ENCODE results near the gene SMIM22. TPM values are rescaled to one million over a fixed set of nuclear protein-coding genes. Genes with fewer than 3 reads are reported as not detected.

SMIM22 gene
- total and polyA plus RNA-seq, 2 of the 8 experiments (the other 6 are each of a cell fraction or from before 2014, with no cell fraction given) = not detected

DNA sequence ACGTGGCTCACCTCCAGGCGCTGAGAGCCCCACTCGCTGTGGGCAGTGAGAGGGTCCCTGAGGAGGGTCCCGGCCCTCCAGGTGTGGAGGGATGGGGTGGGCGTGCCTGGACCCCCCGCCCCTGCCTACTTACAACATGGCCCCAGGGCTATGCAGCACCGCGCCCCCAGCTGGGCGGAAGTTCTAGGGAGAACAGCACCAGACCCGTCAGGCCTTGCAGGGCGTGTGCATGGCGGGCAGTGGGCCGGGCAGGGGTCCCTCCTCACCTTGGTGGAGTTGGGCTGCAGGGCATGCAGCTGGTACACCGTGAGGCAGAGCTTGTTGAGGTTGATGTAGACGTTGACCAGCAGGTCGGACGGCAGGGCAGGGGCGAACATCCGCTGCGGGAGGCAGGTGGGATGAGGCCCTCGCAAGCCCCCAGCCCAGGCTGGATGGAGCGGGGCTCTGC lies 2.7 kb downstream of the SMIM22 start:
- FAIRE-seq (no peak), DNase-seq (ENCODE audit: low read depth in 1 of 2, low spot score in 2 of 2) (no peak)
- H2BK20ac ChIP-seq (ENCODE audit: low read length) = no peak overlapping the region
- TF ChIP-seq RFX5 (IDR thresholded peaks at IDR 0.05; ENCODE audit: borderline replicate concordance, low read depth, low read length) (no peak), RAD21 (IDR thresholded peaks at IDR 0.05 in 1 of 2, conservative IDR thresholded peaks at IDR 0.05 in 1 of 2; ENCODE audit: low read depth in 2 of 2, low read length in 2 of 2) (no peak), EP300 (IDR thresholded peaks at IDR 0.05; ENCODE audit: borderline replicate concordance in 1 of 2, low read depth in 2 of 2, low read length in 2 of 2) (no peak), GABPA (IDR thresholded peaks at IDR 0.05; ENCODE audit: borderline replicate concordance, insufficient read depth, low read length) (no peak)
- 93% methylated on average over 18 of the region's 22 CpGs; no CpG with 5 or more reads in 1 of the 2 experiments for WGBS, 2 experiments (ENCODE audit: extremely low coverage in 1 of 2, insufficient coverage in 1 of 2, insufficient read length in 1 of 2, insufficient replicate concordance in 2 of 2, low coverage in 1 of 2, low lambda C conversion rate in 2 of 2, missing lambda C conversion rate in 1 of 2)
- H3K36me3 ChIP-seq (ENCODE audit: control insufficient read depth in 2 of 4, insufficient read depth in 4 of 4, low read length in 3 of 4) = peaks cover 0 to 2% (median 0%) of the 10 kb centered on the region in 4 experiments; a peak in 3 of 8 replicates
- H2BK15ac ChIP-seq (ENCODE audit: low read length) = no peak overlapping the region
- no peaks in the 10 kb centered on the region for H3K79me2 ChIP-seq (ENCODE audit: control insufficient read depth in 1 of 2, insufficient read depth in 2 of 2, low read length in 2 of 2)
- peaks cover 0 to 14% (median 8%) of the 10 kb centered on the region in 4 experiments; a peak in 4 of 7 replicates for H3K4me1 ChIP-seq (replicated peaks in 1 of 4; ENCODE audit: control insufficient read depth in 3 of 4, insufficient read depth in 4 of 4, low read length in 3 of 4)
- H2AK5ac ChIP-seq (ENCODE audit: low read depth, low read length) = no peak overlapping the region
- no peaks in the 10 kb centered on the region for H3K9me3 ChIP-seq (ENCODE audit: insufficient read depth in 2 of 2, low read depth in 1 of 2, low read length in 1 of 2)
- no peak overlapping the region for H3K23ac ChIP-seq (ENCODE audit: insufficient read length)
- no peak overlapping the region for H2AFZ ChIP-seq (ENCODE audit: low read length)
- H2BK12ac ChIP-seq (ENCODE audit: low read depth, low read length) = no peak overlapping the region
- no peak overlapping the region for H3K14ac ChIP-seq (ENCODE audit: insufficient read length)
- CTCF ChIA-PET (ENCODE audit: partially characterized antibody) = interaction anchor here (0.9 kb wide), 1 partner anchor 81 kb away, joined by 3 read pairs; no protein-coding TSS in a partner anchor
- H3K4me2 ChIP-seq (ENCODE audit: insufficient read depth in 1 of 2, low read depth in 2 of 2, low read length in 2 of 2) = no peak overlapping the region
- no peak overlapping the region for H3K4ac ChIP-seq (replicated peaks; ENCODE audit: insufficient read length, low read depth, low read length)
- no peak overlapping the region for H3K4me3 ChIP-seq (ENCODE audit: extremely low read depth in 1 of 4, insufficient read depth in 2 of 4, low read depth in 3 of 4, low read length in 4 of 4)
- POLR2A ChIA-PET (ENCODE audit: partially characterized antibody) = interaction anchor here (1.6 kb wide), 1 partner anchor 11 kb away, joined by 4 read pairs; no protein-coding TSS in a partner anchor
- no peaks in the 10 kb centered on the region for H3K27me3 ChIP-seq (replicated peaks in 1 of 4; ENCODE audit: control insufficient read depth in 3 of 4, extremely low read depth in 1 of 4, insufficient read depth in 3 of 4, low read length in 3 of 4)
- no peak overlapping the region for H4K91ac ChIP-seq (replicated peaks; ENCODE audit: insufficient read length, low read length)
- no peak overlapping the region for H3K18ac ChIP-seq (ENCODE audit: extremely low read depth, low read length)
- no peak overlapping the region for H3K9ac ChIP-seq (replicated peaks in 1 of 4; ENCODE audit: extremely low read depth in 1 of 4, low read depth in 3 of 4, low read length in 3 of 4)
- H4K5ac ChIP-seq (ENCODE audit: insufficient read length, low read depth, low read length) = no peak overlapping the region
- no peak overlapping the region for H2BK5ac ChIP-seq (ENCODE audit: low read depth, low read length)
- H3K27ac ChIP-seq (ENCODE audit: low read depth, low read length) = no peak overlapping the region
- no peaks in the 10 kb centered on the region for H3K79me1 ChIP-seq (ENCODE audit: low read depth, low read length)
- H2BK120ac ChIP-seq (replicated peaks; ENCODE audit: low read depth, low read length) = no peak overlapping the region
- peaks cover 0 to 5% of the 10 kb centered on the region in 2 experiments for H4K20me1 ChIP-seq (replicated peaks in 1 of 2; ENCODE audit: control insufficient read depth in 1 of 2, insufficient read depth in 2 of 2, low read length in 2 of 2)
- H4K8ac ChIP-seq (ENCODE audit: extremely low read depth, insufficient read depth, low read length) = no peak overlapping the region
- no peak overlapping the region for H3K56ac ChIP-seq (replicated peaks; ENCODE audit: insufficient read length, low read depth, low read length)
- H3K23me2 ChIP-seq (ENCODE audit: low read depth, low read length) = peaks cover 8% of the 10 kb centered on the region; the same call in 1 of the 2 replicates

Data from H1 (cell line).